Lower leg skin (tissue), 3 donors: ENCODE data around the gene AQP3.

ENCODE experiments used
- CTCF ChIP-seq, 3 donors: fragments of 450-650 bp; IDR thresholded peaks; one replicate each; pipeline ENCODE4 v1.5.1; 2016; ENCODE audit warnings: antibody characterized with exemption in 3 of 3, mild to moderate bottlenecking in 3 of 3, moderate library complexity in 2 of 3
- POLR2A ChIP-seq, 2 donors: fragments of 450-650 bp; IDR thresholded peaks; one replicate each; pipeline ENCODE4 v1.6.1; 2016 to 2017; ENCODE audit warnings: antibody characterized with exemption in 2 of 2, mild to moderate bottlenecking in 1 of 2, moderate library complexity in 1 of 2

- TF ChIP-seq POLR2A (IDR thresholded peaks at IDR 0.05) (no peak), CTCF (IDR thresholded peaks at IDR 0.05) (no peak)
Observed at GRCh38 chr9:33426843-33427293, 20.5 kb downstream of the AQP3 start.
